ENCODE measurements around the gene PLEKHA8. TPM values are rescaled to one million over a fixed set of nuclear protein-coding genes. Genes with fewer than 3 reads are reported as not detected.

PLEKHA8 gene
- total RNA-seq, 1 experiment from 2014 or later = 12.0 TPM

DNA sequence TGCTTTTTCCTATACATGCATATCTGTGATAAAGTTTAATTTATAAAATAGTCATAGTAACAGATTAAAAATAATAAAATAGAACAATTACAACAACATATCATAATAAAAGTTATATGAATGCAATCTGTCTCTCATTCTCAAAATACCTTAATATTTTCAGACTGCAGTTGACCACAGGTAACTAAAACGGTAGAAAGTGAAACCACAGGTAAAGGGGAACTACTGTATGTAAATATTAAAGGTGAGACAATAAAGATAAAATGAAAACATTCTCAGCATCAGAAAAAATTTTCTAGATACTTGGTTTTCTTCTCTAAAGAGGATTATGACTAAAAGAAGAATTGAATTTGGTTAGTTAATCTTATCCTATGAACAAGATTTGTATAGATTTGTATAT, 7.7 kb upstream of the PLEKHA8 start:
- peaks cover 33% of the 10 kb centered on the region for H3K4me1 Mint-ChIP-seq (ENCODE audit: insufficient read depth, unreplicated experiment)
- H3K4me3 Mint-ChIP-seq (ENCODE audit: unreplicated experiment) = no peak overlapping the region
- H3K27ac Mint-ChIP-seq (ENCODE audit: low read depth, unreplicated experiment) = peak overlapping the region; percentile 27
- BruUV-seq (replicated peaks) = no TSS peak
- CTCF ChIA-PET = no interaction called here
- no peaks in the 10 kb centered on the region for H3K27me3 Mint-ChIP-seq (ENCODE audit: insufficient read depth, unreplicated experiment)
- DNase-seq (ENCODE audit: unreplicated experiment) = no peak
- intact Hi-C loops (cut with micrococcal nuclease) = no loop called here
- H3K9me3 Mint-ChIP-seq (ENCODE audit: unreplicated experiment) = no peaks in the 10 kb centered on the region
- peaks cover 19% of the 10 kb centered on the region for H3K36me3 Mint-ChIP-seq (ENCODE audit: insufficient read depth, unreplicated experiment)
- TF ChIP-seq, protein P1, sequence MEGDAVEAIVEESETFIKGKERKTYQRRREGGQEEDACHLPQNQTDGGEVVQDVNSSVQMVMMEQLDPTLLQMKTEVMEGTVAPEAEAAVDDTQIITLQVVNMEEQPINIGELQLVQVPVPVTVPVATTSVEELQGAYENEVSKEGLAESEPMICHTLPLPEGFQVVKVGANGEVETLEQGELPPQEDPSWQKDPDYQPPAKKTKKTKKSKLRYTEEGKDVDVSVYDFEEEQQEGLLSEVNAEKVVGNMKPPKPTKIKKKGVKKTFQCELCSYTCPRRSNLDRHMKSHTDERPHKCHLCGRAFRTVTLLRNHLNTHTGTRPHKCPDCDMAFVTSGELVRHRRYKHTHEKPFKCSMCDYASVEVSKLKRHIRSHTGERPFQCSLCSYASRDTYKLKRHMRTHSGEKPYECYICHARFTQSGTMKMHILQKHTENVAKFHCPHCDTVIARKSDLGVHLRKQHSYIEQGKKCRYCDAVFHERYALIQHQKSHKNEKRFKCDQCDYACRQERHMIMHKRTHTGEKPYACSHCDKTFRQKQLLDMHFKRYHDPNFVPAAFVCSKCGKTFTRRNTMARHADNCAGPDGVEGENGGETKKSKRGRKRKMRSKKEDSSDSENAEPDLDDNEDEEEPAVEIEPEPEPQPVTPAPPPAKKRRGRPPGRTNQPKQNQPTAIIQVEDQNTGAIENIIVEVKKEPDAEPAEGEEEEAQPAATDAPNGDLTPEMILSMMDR (IDR thresholded peaks at IDR 0.05; ENCODE audit: unreplicated experiment) = no peak
- POLR2A ChIA-PET = interaction anchor here (1.6 to 2.1 kb wide), 2 partner anchors 8 to 11 kb away, joined by 5 to 7 read pairs; partner anchors contain the start of gene PLEKHA8

GRCh38 chr7:30022991-30023390, 5.2 kb upstream of the PLEKHA8 start:
- no peak overlapping the region for H3K4me3 Mint-ChIP-seq (ENCODE audit: unreplicated experiment)
- DNase-seq (ENCODE audit: unreplicated experiment) = no peak
- ChIA-PET POLR2A (no interaction called here), CTCF (interaction anchor here (1.0 kb wide), 1 partner anchor 32 kb away, joined by 4 read pairs; no protein-coding TSS in a partner anchor)
- H3K9me3 Mint-ChIP-seq (ENCODE audit: unreplicated experiment) = no peaks in the 10 kb centered on the region
- H3K27ac Mint-ChIP-seq (ENCODE audit: low read depth, unreplicated experiment) = no peak overlapping the region
- peaks cover 39% of the 10 kb centered on the region for H3K4me1 Mint-ChIP-seq (ENCODE audit: insufficient read depth, unreplicated experiment)
- peaks cover 11% of the 10 kb centered on the region for H3K36me3 Mint-ChIP-seq (ENCODE audit: insufficient read depth, unreplicated experiment)
- BruUV-seq (replicated peaks) = no TSS peak
- TF ChIP-seq, protein P1 (IDR thresholded peaks at IDR 0.05; ENCODE audit: unreplicated experiment) = no peak
- no peaks in the 10 kb centered on the region for H3K27me3 Mint-ChIP-seq (ENCODE audit: insufficient read depth, unreplicated experiment)
- intact Hi-C loops (cut with micrococcal nuclease) = no loop called here

DNA sequence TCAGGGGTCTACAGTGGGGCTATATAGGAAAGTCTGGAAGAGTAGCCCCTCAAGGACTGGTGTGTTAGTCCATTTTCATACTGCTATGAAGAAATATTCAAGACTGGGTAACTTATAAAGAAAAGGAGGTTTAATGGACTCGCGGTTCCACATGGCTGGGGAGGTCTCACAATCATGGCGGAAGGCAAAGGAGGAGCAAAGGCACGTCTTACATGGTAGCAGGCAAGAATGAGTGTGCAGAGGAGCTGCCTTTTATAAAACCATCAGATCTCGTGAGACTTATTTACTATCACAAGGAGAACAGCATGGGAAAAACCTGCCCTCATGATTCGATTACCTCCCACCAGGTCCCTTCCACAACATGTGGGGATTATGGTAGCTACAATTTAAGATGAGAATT, 4.7 kb upstream of the PLEKHA8 start:
- Mint-ChIP-seq H3K27me3 (ENCODE audit: insufficient read depth, unreplicated experiment) (no peaks in the 10 kb centered on the region), H3K4me3 (ENCODE audit: unreplicated experiment) (no peak overlapping the region), H3K9me3 (ENCODE audit: unreplicated experiment) (no peaks in the 10 kb centered on the region), H3K36me3 (ENCODE audit: insufficient read depth, unreplicated experiment) (peaks cover 5% of the 10 kb centered on the region), H3K27ac (ENCODE audit: low read depth, unreplicated experiment) (no peak overlapping the region), H3K4me1 (ENCODE audit: insufficient read depth, unreplicated experiment) (peaks cover 39% of the 10 kb centered on the region)
- BruUV-seq (replicated peaks) = no TSS peak
- ChIA-PET POLR2A (no interaction called here), CTCF (interaction anchor here (1.0 kb wide), 1 partner anchor 32 kb away, joined by 4 read pairs; no protein-coding TSS in a partner anchor)
- no peak for DNase-seq (ENCODE audit: unreplicated experiment)
- TF ChIP-seq, protein P1 (IDR thresholded peaks at IDR 0.05; ENCODE audit: unreplicated experiment) = no peak
- intact Hi-C loops (cut with micrococcal nuclease) = no loop called here

DNA sequence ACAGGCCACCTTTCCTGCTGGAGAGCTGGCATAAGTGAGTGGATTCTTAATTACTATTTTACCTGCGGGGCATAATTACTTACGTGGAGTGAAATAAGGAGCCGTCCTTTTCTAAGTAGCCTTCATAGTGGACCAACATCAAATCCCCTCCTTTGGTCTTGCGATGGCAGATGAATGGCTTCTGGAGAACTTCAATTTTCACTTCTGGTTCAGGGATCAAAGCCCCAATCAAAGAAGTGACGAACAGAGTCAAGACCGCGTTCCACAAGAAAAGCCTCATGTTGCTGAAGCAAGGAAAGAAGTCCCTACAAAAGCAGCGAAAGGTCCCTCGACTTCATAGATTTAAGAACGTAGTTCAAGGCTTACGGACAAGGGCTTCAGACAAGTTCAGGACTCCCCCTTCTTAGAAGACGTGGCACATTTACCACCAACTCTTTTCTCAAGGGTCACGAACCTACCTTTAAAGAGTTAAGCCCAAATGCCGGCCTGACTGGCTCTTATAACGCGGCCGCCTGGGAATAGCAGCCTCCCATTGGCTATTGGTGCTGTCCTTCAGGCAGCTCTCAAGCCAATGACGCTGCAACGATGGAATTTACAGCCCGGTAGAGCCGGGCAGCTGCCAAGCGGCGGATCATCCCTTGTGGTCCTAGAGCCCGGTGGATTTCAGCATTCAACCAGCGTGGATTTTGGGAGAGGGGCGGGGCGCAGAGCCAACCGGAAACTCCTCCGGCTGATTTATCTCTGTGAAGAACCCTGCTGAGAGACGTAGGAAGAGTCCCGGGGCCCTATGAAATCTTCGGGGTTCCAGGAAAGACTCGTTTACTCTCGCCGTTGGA, 1.8 kb upstream of the PLEKHA8 start, which contains the start of gene FKBP14:
Gene FKBP14, minus strand, starts transcription at position 474 of the 836 bp plus-strand sequence. Its CDS starts 194 bp downstream, at position 280.
- ChIA-PET POLR2A (interaction anchor here (0.6 to 3.8 kb wide), 26 partner anchors 9 to 452 kb away, joined by 3 to 40 read pairs (median 4); partner anchors contain the start of genes MTURN and SCRN1), CTCF (interaction anchor here (0.6 to 1.1 kb wide), 2 partner anchors 49 to 148 kb away, joined by 3 to 4 read pairs; no protein-coding TSS in a partner anchor)
- no peaks in the 10 kb centered on the region for H3K9me3 Mint-ChIP-seq (ENCODE audit: unreplicated experiment)
- TF ChIP-seq, protein P1 (IDR thresholded peaks at IDR 0.05; ENCODE audit: unreplicated experiment) = no peak
- intact Hi-C loops (cut with micrococcal nuclease) = no loop called here
- peaks cover 26% of the 10 kb centered on the region for H3K4me1 Mint-ChIP-seq (ENCODE audit: insufficient read depth, unreplicated experiment)
- H3K27ac Mint-ChIP-seq (ENCODE audit: low read depth, unreplicated experiment) = peak within 1 kb of the TSS; percentile 92
- no peaks in the 10 kb centered on the region for H3K27me3 Mint-ChIP-seq (ENCODE audit: insufficient read depth, unreplicated experiment)
- DNase-seq (ENCODE audit: unreplicated experiment) = peak; percentile 98
- TSS peak; percentile 81 for BruUV-seq (replicated peaks)
- no peaks in the 10 kb centered on the region for H3K36me3 Mint-ChIP-seq (ENCODE audit: insufficient read depth, unreplicated experiment)
- H3K4me3 Mint-ChIP-seq (ENCODE audit: unreplicated experiment) = no peak within 1 kb of the TSS
